ENCODE measurements around the gene BFAR. TPM values are rescaled to one million over a fixed set of nuclear protein-coding genes. Genes with fewer than 3 reads are reported as not detected.
"Not testable (repeated sequence)": the region's sequence is repeated elsewhere in the genome, so short reads cannot be mapped to it uniquely, and the experiment has no call there.

The BFAR gene
- total RNA-seq, 1 experiment from 2014 or later, result 91.7 TPM

- Histone ChIP-seq H2BK20ac (ENCODE audit: low read depth, low read length, poor library complexity, severe bottlenecking) (no peak within 1 kb of the TSS), H4K5ac (ENCODE audit: insufficient read length, low read depth, low read length) (no peak within 1 kb of the TSS), H3K56ac (ENCODE audit: insufficient read length, low read depth, low read length) (no peak within 1 kb of the TSS), H3K4ac (ENCODE audit: low read depth, low read length) (peak within 1 kb of the TSS; percentile 12; the same call in 1 of the 2 replicates), H4K20me1 (ENCODE audit: control insufficient read depth, insufficient read depth, insufficient read length) (no peaks in the 10 kb centered on the region), H4K8ac (replicated peaks; ENCODE audit: insufficient read length, low read depth, low read length) (no peak within 1 kb of the TSS), H4K91ac (ENCODE audit: insufficient read length, low read depth, low read length) (no peak within 1 kb of the TSS), H2AK5ac (ENCODE audit: insufficient read length, low read length) (no peak within 1 kb of the TSS), H2BK12ac (ENCODE audit: insufficient read length, low read depth, low read length) (peak within 1 kb of the TSS; percentile 79), H3T11ph (ENCODE audit: low read length) (peak within 1 kb of the TSS; percentile 89), H3K23me2 (ENCODE audit: insufficient read length, low read depth, low read length, poor library complexity, severe bottlenecking) (peaks cover 17% of the 10 kb centered on the region), H2BK15ac (ENCODE audit: low read depth, low read length) (no peak within 1 kb of the TSS), H3K79me2 (ENCODE audit: insufficient read depth, low read length) (peaks cover 10% of the 10 kb centered on the region; the same call in 1 of the 2 replicates), H3K14ac (ENCODE audit: insufficient read depth, low read length) (peak within 1 kb of the TSS; percentile 98), H3K79me1 (ENCODE audit: insufficient read depth, low read depth, low read length, poor library complexity, severe bottlenecking) (peaks cover 5% of the 10 kb centered on the region), H3K27me3 (ENCODE audit: insufficient read depth, low read length) (no peaks in the 10 kb centered on the region), H3K9ac (ENCODE audit: extremely low read depth, insufficient read length, low read length) (peak within 1 kb of the TSS; percentile 91), H2BK5ac (ENCODE audit: insufficient read length, low read length) (no peak within 1 kb of the TSS), H3K4me2 (ENCODE audit: insufficient read depth, insufficient read length, low read length) (peak within 1 kb of the TSS; percentile 91), H3K9me3 (ENCODE audit: control insufficient read depth, low read depth, low read length) (no peaks in the 10 kb centered on the region), H2BK120ac (ENCODE audit: low read depth, low read length, poor library complexity, severe bottlenecking) (peak within 1 kb of the TSS; percentile 97), H3K4me1 (ENCODE audit: insufficient read depth, low read length) (peaks cover 2% of the 10 kb centered on the region; the same call in 1 of the 2 replicates), H3K27ac (ENCODE audit: insufficient read length, low read depth, low read length) (peak within 1 kb of the TSS; percentile 95), H3K18ac (ENCODE audit: insufficient read length, low read depth, low read length) (peak within 1 kb of the TSS; percentile 95), H2AFZ (ENCODE audit: low read length) (peak within 1 kb of the TSS; percentile 95), H3K23ac (ENCODE audit: insufficient read length, low read depth, low read length) (no peak within 1 kb of the TSS)
- H3K9me3 Mint-ChIP-seq, result no peaks in the 10 kb centered on the region
- H3K4me3 Mint-ChIP-seq, result peak within 1 kb of the TSS; percentile 93 to 95
- peak within 1 kb of the TSS; percentile 97 to 99 (median 99) for H3K27ac Mint-ChIP-seq
- H3K36me3 Mint-ChIP-seq (ENCODE audit: insufficient read depth in 1 of 3, low read depth in 3 of 3), result peaks cover 14 to 41% (median 36%) of the 10 kb centered on the region in 3 experiments; a peak in 6 of 7 replicates
- peak; percentile 96 for DNase-seq
- no peak for TF ChIP-seq CTCF (conservative IDR thresholded peaks at IDR 0.05)
- no peaks in the 10 kb centered on the region for H3K27me3 Mint-ChIP-seq (ENCODE audit: low read depth)
- H3K4me1 Mint-ChIP-seq, result peaks cover 21 to 31% of the 10 kb centered on the region in 2 experiments
- WGBS (ENCODE audit: extremely low coverage, insufficient read length, low lambda C conversion rate), result no CpG with 5 or more reads among the region's 51 CpGs
Measured at GRCh38 chr16:14629919-14630619, 2.7 kb upstream of the BFAR start, which contains the start of gene PARN. Gene PARN, minus strand, starts transcription at chr16:14630260. Its CDS starts 135 bp downstream, at chr16:14630125.

DNA sequence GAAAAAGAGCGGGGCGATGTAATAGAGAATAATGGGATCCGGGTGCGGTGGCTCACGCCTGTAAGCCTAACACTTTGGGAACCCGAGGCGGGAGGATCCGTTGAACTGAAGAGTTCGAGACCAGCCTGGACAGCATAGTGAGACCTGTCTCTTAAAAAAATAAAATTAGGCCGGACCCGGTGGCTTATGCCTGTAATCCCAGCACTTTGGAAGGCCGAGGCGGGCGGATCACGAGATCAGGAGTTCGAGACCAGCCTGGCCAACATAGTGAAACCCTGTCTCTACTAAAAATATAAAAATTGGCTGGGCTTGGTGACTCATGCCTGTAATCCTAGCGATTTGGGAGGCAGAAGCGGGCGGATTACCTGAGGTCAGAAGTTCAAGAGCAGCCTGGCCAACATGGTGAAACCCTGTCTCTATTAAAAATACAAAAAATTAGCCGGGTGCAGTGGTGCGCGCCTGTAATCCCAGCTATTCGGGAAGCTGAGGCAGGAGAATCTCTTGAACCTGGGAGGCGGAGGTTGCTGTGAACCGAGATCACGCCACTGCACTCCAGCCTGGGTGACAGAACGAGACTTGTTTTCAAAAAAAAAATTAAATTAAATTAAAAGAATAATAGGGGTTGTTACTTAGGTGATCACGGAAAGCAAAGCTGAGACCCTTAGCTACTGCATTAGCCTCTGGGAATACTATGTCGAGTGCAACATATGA lies 2.0 kb upstream of the BFAR start:
- Mint-ChIP-seq H3K36me3 (ENCODE audit: insufficient read depth in 1 of 3, low read depth in 3 of 3) (peaks cover 11 to 34% (median 29%) of the 10 kb centered on the region in 3 experiments; a peak in 6 of 7 replicates), H3K4me1 (peaks cover 28 to 38% of the 10 kb centered on the region in 2 experiments), H3K4me3 (peak overlapping the region; percentile 93 to 100), H3K27ac (peak overlapping the region; percentile 92 to 97 (median 95))
- not testable (repeated sequence) for H3K4me1 ChIP-seq (ENCODE audit: insufficient read depth, low read length); DNase-seq; H3T11ph ChIP-seq (ENCODE audit: low read length); H2AK5ac ChIP-seq (ENCODE audit: insufficient read length, low read length); H3K9me3 Mint-ChIP-seq; H4K5ac ChIP-seq (ENCODE audit: insufficient read length, low read depth, low read length); H3K56ac ChIP-seq (ENCODE audit: insufficient read length, low read depth, low read length); H3K9me3 ChIP-seq (ENCODE audit: control insufficient read depth, low read depth, low read length); H3K27me3 Mint-ChIP-seq (ENCODE audit: low read depth); H3K27me3 ChIP-seq (ENCODE audit: insufficient read depth, low read length); H4K20me1 ChIP-seq (ENCODE audit: control insufficient read depth, insufficient read depth, insufficient read length); H3K23ac ChIP-seq (ENCODE audit: insufficient read length, low read depth, low read length); H2AFZ ChIP-seq (ENCODE audit: low read length); H3K79me1 ChIP-seq (ENCODE audit: insufficient read depth, low read depth, low read length, poor library complexity, severe bottlenecking); H3K4ac ChIP-seq (ENCODE audit: low read depth, low read length); H4K91ac ChIP-seq (ENCODE audit: insufficient read length, low read depth, low read length); H4K8ac ChIP-seq (replicated peaks; ENCODE audit: insufficient read length, low read depth, low read length); H2BK20ac ChIP-seq (ENCODE audit: low read depth, low read length, poor library complexity, severe bottlenecking); H2BK15ac ChIP-seq (ENCODE audit: low read depth, low read length); H2BK5ac ChIP-seq (ENCODE audit: insufficient read length, low read length)
- peak overlapping the region; percentile 91 for H3K4me2 ChIP-seq (ENCODE audit: insufficient read depth, insufficient read length, low read length)
- peak overlapping the region; percentile 79 for H2BK12ac ChIP-seq (ENCODE audit: insufficient read length, low read depth, low read length)
- peak overlapping the region; percentile 95 for H3K27ac ChIP-seq (ENCODE audit: insufficient read length, low read depth, low read length)
- WGBS (ENCODE audit: extremely low coverage, insufficient read length, low lambda C conversion rate), result no CpG with 5 or more reads among the region's 29 CpGs
- H3K23me2 ChIP-seq (ENCODE audit: insufficient read length, low read depth, low read length, poor library complexity, severe bottlenecking), result peaks cover 17% of the 10 kb centered on the region
- H3K9ac ChIP-seq (ENCODE audit: extremely low read depth, insufficient read length, low read length), result peak overlapping the region; percentile 87
- peak overlapping the region; percentile 95; the same call in 1 of the 2 replicates for H3K14ac ChIP-seq (ENCODE audit: insufficient read depth, low read length)
- H3K79me2 ChIP-seq (ENCODE audit: insufficient read depth, low read length), result peaks cover 10% of the 10 kb centered on the region; the same call in 1 of the 2 replicates
- peak overlapping the region; percentile 94 for H3K18ac ChIP-seq (ENCODE audit: insufficient read length, low read depth, low read length)
- H2BK120ac ChIP-seq (ENCODE audit: low read depth, low read length, poor library complexity, severe bottlenecking), result peak overlapping the region; percentile 97
